Measurements from ENCODE around the gene C20orf204. TPM values are rescaled to one million over a fixed set of nuclear protein-coding genes. Genes with fewer than 3 reads are reported as not detected.

Gene C20orf204
- total and polyA plus RNA-seq, 9 of the 15 experiments (the other 6 are each of a cell fraction or from before 2014, with no cell fraction given): 0.11 to 1.1 (median 0.36) TPM; not detected in 2

DNA sequence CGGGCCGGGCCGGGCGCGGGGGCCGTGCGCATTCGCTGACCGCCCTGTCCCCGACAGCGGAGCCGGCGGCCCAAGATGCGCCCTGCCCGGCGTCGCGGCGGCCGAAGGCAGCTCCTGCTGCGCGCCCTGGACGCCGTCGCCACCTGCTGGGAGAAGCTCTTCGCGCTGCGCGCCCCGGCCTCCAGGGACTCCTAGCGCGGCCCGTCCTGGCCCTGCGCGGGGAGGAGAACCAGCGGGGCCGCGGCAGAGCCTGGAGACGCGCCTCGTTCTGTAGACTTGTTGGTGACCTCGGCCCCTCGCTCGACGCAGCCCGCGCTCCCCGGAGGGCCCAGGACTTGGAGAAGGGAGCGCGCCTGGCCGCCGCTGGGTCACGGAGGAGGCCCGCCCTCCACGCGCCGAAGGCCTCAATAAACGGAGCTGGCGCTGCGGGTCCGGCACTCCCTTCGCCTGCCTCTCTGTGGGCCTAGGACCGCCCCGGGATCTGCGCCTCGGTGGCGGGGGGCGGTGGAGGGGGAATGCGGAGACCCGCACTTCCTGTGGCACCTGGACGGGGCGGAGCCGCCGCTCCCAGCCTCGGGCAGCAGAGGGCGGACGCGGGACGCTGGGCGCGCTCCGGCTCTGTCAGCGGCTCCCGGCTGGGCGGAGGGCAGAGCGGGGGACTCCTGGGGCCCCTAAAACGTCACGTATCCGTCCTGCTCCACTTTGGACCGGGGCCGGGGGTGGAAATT, 2.7 kb downstream of the C20orf204 start (continued):
- TF ChIP-seq, protein P1, sequence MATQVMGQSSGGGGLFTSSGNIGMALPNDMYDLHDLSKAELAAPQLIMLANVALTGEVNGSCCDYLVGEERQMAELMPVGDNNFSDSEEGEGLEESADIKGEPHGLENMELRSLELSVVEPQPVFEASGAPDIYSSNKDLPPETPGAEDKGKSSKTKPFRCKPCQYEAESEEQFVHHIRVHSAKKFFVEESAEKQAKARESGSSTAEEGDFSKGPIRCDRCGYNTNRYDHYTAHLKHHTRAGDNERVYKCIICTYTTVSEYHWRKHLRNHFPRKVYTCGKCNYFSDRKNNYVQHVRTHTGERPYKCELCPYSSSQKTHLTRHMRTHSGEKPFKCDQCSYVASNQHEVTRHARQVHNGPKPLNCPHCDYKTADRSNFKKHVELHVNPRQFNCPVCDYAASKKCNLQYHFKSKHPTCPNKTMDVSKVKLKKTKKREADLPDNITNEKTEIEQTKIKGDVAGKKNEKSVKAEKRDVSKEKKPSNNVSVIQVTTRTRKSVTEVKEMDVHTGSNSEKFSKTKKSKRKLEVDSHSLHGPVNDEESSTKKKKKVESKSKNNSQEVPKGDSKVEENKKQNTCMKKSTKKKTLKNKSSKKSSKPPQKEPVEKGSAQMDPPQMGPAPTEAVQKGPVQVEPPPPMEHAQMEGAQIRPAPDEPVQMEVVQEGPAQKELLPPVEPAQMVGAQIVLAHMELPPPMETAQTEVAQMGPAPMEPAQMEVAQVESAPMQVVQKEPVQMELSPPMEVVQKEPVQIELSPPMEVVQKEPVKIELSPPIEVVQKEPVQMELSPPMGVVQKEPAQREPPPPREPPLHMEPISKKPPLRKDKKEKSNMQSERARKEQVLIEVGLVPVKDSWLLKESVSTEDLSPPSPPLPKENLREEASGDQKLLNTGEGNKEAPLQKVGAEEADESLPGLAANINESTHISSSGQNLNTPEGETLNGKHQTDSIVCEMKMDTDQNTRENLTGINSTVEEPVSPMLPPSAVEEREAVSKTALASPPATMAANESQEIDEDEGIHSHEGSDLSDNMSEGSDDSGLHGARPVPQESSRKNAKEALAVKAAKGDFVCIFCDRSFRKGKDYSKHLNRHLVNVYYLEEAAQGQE (IDR thresholded peaks at IDR 0.05; ENCODE audit: borderline replicate concordance): peak; percentile 57; the same call in 1 of the 2 replicates
- TF ChIP-seq, protein P1 (CRISPR knock-in tag; IDR thresholded peaks at IDR 0.05; ENCODE audit: low read depth): no peak
- no peak for TF ChIP-seq BMI1 (IDR thresholded peaks at IDR 0.05; ENCODE audit: low read length)
- no peak for TF ChIP-seq TCF7 (IDR thresholded peaks at IDR 0.05; ENCODE audit: borderline replicate concordance)
- peak; percentile 88; the same call in 1 of the 2 replicates for TF ChIP-seq MTA3 (IDR thresholded peaks at IDR 0.05; ENCODE audit: borderline replicate concordance)
- peak; percentile 69 for TF ChIP-seq GABPA (tag; conservative IDR thresholded peaks at IDR 0.05; ENCODE audit: low read depth)
- 0 out of 2 replicates have a peak, but pooled peaks have one; percentile 66 for TF ChIP-seq SIN3B (IDR thresholded peaks at IDR 0.05; ENCODE audit: low read depth)
- TF ChIP-seq KLF1 (tag; IDR thresholded peaks at IDR 0.05): no peak; the same call in 1 of the 2 replicates
